Measurements from ENCODE around the gene CDKN2B.

GRCh38 chr9:21970800-21971640 lies 38.1 kb downstream of the CDKN2B start:
- TF ChIP-seq MAFK (IDR thresholded peaks at IDR 0.05; ENCODE audit: low read depth, low read length) (no peak), POLR2A (IDR thresholded peaks at IDR 0.05; ENCODE audit: low read depth, low read length) (no peak), NFE2L2 (IDR thresholded peaks at IDR 0.05; ENCODE audit: low read depth, low read length) (no peak), MXI1 (IDR thresholded peaks at IDR 0.05; ENCODE audit: borderline replicate concordance, low read depth, low read length) (no peak)
- TF ChIP-seq, protein P1, sequence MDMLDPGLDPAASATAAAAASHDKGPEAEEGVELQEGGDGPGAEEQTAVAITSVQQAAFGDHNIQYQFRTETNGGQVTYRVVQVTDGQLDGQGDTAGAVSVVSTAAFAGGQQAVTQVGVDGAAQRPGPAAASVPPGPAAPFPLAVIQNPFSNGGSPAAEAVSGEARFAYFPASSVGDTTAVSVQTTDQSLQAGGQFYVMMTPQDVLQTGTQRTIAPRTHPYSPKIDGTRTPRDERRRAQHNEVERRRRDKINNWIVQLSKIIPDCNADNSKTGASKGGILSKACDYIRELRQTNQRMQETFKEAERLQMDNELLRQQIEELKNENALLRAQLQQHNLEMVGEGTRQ (IDR thresholded peaks at IDR 0.05; ENCODE audit: low read depth, low read length) = no peak
- TF ChIP-seq, protein P2, sequence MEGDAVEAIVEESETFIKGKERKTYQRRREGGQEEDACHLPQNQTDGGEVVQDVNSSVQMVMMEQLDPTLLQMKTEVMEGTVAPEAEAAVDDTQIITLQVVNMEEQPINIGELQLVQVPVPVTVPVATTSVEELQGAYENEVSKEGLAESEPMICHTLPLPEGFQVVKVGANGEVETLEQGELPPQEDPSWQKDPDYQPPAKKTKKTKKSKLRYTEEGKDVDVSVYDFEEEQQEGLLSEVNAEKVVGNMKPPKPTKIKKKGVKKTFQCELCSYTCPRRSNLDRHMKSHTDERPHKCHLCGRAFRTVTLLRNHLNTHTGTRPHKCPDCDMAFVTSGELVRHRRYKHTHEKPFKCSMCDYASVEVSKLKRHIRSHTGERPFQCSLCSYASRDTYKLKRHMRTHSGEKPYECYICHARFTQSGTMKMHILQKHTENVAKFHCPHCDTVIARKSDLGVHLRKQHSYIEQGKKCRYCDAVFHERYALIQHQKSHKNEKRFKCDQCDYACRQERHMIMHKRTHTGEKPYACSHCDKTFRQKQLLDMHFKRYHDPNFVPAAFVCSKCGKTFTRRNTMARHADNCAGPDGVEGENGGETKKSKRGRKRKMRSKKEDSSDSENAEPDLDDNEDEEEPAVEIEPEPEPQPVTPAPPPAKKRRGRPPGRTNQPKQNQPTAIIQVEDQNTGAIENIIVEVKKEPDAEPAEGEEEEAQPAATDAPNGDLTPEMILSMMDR (conservative IDR thresholded peaks at IDR 0.05; ENCODE audit: low read depth, low read length) = no peak

Measured in IMR-90 (cell line).